Neural crest cell (in vitro differentiated cells): ENCODE results near the gene GSTM3. TPM values are rescaled to one million over a fixed set of nuclear protein-coding genes. Genes with fewer than 3 reads are reported as not detected.
"Not testable (repeated sequence)": the region's sequence is repeated elsewhere in the genome, so short reads cannot be mapped to it uniquely, and the experiment has no call there.

Experiments
- DNase-seq: peaks from one replicate; pipeline ENCODE4 v3.0.0; 2021; ENCODE audit warnings: low read depth, mixed read lengths, low spot score
- H3K27ac Mint-ChIP-seq: one replicate; pipeline ENCODE4 v1.8.0; 2021; ENCODE audit warnings: mild to moderate bottlenecking, mixed read lengths; ENCODE audit not compliant: unreplicated experiment
- H3K27me3 Mint-ChIP-seq: 2 replicates; pipeline ENCODE4 v1.8.0; 2021; ENCODE audit warnings: low read depth, mild to moderate bottlenecking, mixed read lengths
- H3K36me3 Mint-ChIP-seq: 2 replicates; pipeline ENCODE4 v1.8.0; 2021; ENCODE audit warnings: low read depth, mild to moderate bottlenecking, mixed read lengths
- H3K4me1 Mint-ChIP-seq: 2 replicates; pipeline ENCODE4 v1.8.0; 2021; ENCODE audit warnings: mixed read lengths
- H3K4me3 Mint-ChIP-seq: one replicate; pipeline ENCODE4 v1.8.0; 2021; ENCODE audit warnings: mild to moderate bottlenecking, mixed read lengths
- H3K9me3 Mint-ChIP-seq: 2 replicates; pipeline ENCODE4 v1.8.0; 2021; ENCODE audit warnings: mixed read lengths
- total RNA-seq: library from RNA; stranded (reverse); gene quantifications from 2 replicates; pipeline ENCODE4 v1.2.1, GENCODE V29; 2021
- TF ChIP-seq, protein P1 (sequence below): fragments of 200-600 bp; sonication (generic); conservative IDR thresholded peaks from 2 replicates; pipeline ENCODE4 v1.5.0; 2021; ENCODE audit warnings: antibody characterized with exemption, mild to moderate bottlenecking

Gene GSTM3
- total RNA-seq, 1 donor from 2014 or later, result 56.5 TPM

- Mint-ChIP-seq H3K27me3 (peaks cover 6% of the 10 kb centered on the region), H3K4me3 (no peak overlapping the region), H3K36me3 (no peaks in the 10 kb centered on the region), H3K4me1 (no peaks in the 10 kb centered on the region), H3K9me3 (no peaks in the 10 kb centered on the region), H3K27ac (no peak overlapping the region)
- TF ChIP-seq, protein P1, sequence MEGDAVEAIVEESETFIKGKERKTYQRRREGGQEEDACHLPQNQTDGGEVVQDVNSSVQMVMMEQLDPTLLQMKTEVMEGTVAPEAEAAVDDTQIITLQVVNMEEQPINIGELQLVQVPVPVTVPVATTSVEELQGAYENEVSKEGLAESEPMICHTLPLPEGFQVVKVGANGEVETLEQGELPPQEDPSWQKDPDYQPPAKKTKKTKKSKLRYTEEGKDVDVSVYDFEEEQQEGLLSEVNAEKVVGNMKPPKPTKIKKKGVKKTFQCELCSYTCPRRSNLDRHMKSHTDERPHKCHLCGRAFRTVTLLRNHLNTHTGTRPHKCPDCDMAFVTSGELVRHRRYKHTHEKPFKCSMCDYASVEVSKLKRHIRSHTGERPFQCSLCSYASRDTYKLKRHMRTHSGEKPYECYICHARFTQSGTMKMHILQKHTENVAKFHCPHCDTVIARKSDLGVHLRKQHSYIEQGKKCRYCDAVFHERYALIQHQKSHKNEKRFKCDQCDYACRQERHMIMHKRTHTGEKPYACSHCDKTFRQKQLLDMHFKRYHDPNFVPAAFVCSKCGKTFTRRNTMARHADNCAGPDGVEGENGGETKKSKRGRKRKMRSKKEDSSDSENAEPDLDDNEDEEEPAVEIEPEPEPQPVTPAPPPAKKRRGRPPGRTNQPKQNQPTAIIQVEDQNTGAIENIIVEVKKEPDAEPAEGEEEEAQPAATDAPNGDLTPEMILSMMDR, result no peak
- no peak for DNase-seq
Measured at GRCh38 chr1:109751531-109752260, 10.9 kb upstream of the GSTM3 start.

DNA sequence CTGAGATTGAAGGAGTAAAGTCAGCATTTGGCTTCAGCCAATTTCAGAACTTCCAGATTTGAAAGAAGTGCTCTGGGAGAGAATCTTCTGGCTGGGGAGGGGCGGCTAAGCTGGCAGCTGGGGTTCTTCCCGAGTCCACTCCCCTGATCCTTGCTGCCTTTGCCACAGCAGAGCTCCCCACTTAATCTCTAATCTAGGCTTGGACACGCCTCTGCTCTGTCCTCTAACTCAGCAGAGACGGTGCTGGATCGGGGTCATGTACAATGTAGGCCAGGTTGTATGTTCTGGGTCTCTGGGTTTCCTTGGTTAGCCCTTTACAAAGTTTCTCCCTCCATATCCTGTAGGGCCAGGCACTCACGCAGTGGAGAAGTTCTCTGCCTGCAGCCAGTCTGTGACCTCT is 10.1 kb upstream of the GSTM3 start:
- no peak for DNase-seq
- no peaks in the 10 kb centered on the region for H3K36me3 Mint-ChIP-seq
- H3K4me1 Mint-ChIP-seq, result no peaks in the 10 kb centered on the region
- no peaks in the 10 kb centered on the region for H3K9me3 Mint-ChIP-seq
- peaks cover 9% of the 10 kb centered on the region for H3K27me3 Mint-ChIP-seq
- TF ChIP-seq, protein P1, result no peak
- no peak overlapping the region for H3K27ac Mint-ChIP-seq
- no peak overlapping the region for H3K4me3 Mint-ChIP-seq

DNA sequence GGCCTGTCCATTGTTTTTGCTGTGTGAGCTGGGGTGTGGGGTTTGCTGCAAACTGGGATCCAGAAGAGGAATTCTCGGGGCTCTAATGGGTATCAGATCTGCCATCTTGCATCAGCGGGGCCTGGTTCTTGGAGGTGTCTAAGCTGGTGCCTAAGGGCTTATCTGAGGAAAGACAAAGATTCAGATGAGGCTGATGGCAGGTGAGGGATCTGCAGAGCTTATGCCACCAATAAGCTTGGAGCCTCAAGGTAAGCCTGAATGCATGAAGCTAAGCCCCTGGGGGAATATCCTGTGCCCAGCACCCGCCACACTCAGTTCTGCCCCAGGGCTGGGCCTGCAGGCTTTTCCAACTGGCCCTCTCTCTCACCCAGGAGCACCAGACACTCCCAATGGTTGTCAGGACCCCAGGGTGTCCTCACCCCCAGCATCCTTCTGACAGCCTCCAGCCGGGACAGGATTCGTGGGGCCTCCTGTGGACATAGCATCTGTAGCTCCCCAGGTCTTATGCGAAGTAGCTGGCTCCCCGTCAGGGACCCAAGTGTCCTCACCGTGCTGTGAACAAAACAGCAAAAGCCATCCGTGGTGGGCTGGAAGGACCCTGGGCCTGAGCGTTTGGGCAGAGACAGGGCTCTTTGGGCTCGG is 9.5 kb upstream of the GSTM3 start:
- no peak overlapping the region for H3K27ac Mint-ChIP-seq
- no peaks in the 10 kb centered on the region for H3K4me1 Mint-ChIP-seq
- no peaks in the 10 kb centered on the region for H3K9me3 Mint-ChIP-seq
- H3K4me3 Mint-ChIP-seq, result no peak overlapping the region
- TF ChIP-seq, protein P1, result no peak
- no peak for DNase-seq
- H3K36me3 Mint-ChIP-seq, result no peaks in the 10 kb centered on the region
- peaks cover 9% of the 10 kb centered on the region for H3K27me3 Mint-ChIP-seq

- H3K4me1 Mint-ChIP-seq, result no peaks in the 10 kb centered on the region
- DNase-seq, result no peak
- TF ChIP-seq, protein P1, result no peak
- H3K27ac Mint-ChIP-seq, result no peak overlapping the region
- H3K27me3 Mint-ChIP-seq, result peaks cover 16% of the 10 kb centered on the region
- no peaks in the 10 kb centered on the region for H3K9me3 Mint-ChIP-seq
- H3K4me3 Mint-ChIP-seq, result no peak overlapping the region
- H3K36me3 Mint-ChIP-seq, result no peaks in the 10 kb centered on the region
Measured at GRCh38 chr1:109749221-109749620, 8.4 kb upstream of the GSTM3 start.

GRCh38 chr1:109748311-109748710 is 7.5 kb upstream of the GSTM3 start:
- not testable (repeated sequence) for H3K4me1 Mint-ChIP-seq, H3K27ac Mint-ChIP-seq, H3K36me3 Mint-ChIP-seq, H3K9me3 Mint-ChIP-seq, DNase-seq, H3K4me3 Mint-ChIP-seq
- H3K27me3 Mint-ChIP-seq, result peaks cover 16% of the 10 kb centered on the region
